SK-N-SH treated with all-trans-retinoic acid at 6 μM for 48 hours (cell line): ENCODE measurements around the gene ANKRD55.

Experiments used
- BACH2 ChIP-seq: fragments of 250-450 bp; sonication (Bioruptor Pico); IDR thresholded peaks from 2 replicates; pipeline ENCODE4 v1.9.0; 2021; ENCODE audit warnings: mild to moderate bottlenecking, borderline replicate concordance
- CSRNP3 ChIP-seq: fragments of 250-450 bp; sonication (Bioruptor Pico); IDR thresholded peaks from 2 replicates; pipeline ENCODE4 v1.5.1; 2021; ENCODE audit warnings: mild to moderate bottlenecking, moderate library complexity
- ESRRG ChIP-seq: fragments of 250-450 bp; sonication (Bioruptor Pico); IDR thresholded peaks from 2 replicates; pipeline ENCODE4 v1.6.1; 2021; ENCODE audit warnings: mild to moderate bottlenecking
- GLIS3 ChIP-seq: fragments of 250-450 bp; sonication (Bioruptor Pico); IDR thresholded peaks from 2 replicates; pipeline ENCODE4 v1.5.0; 2020; ENCODE audit warnings: mild to moderate bottlenecking, moderate library complexity
- OSR1 ChIP-seq: fragments of 250-450 bp; sonication (Bioruptor Pico); IDR thresholded peaks from 2 replicates; pipeline ENCODE4 v1.8.0; 2022; ENCODE audit warnings: moderate library complexity, mild to moderate bottlenecking, inconsistent platforms
- PATZ1 ChIP-seq: fragments of 250-450 bp; sonication (Bioruptor Pico); IDR thresholded peaks from 2 replicates; pipeline ENCODE4 v1.8.0; 2020; ENCODE audit warnings: mild to moderate bottlenecking, moderate library complexity, borderline replicate concordance
- POU6F1 ChIP-seq: fragments of 250-450 bp; sonication (Bioruptor Pico); IDR thresholded peaks from 2 replicates; pipeline ENCODE4 v1.8.0; 2021; ENCODE audit warnings: low read depth, mild to moderate bottlenecking, moderate library complexity, borderline replicate concordance
- ZFP3 ChIP-seq: fragments of 250-450 bp; sonication (Bioruptor Pico); IDR thresholded peaks from 2 replicates; pipeline ENCODE4 v1.5.0; 2020; ENCODE audit warnings: mild to moderate bottlenecking, moderate library complexity
- ZNF565 ChIP-seq: fragments of 450-650 bp; formaldehyde crosslinking; conservative IDR thresholded peaks from 2 replicates; pipeline ENCODE4 v1.5.0; 2020; ENCODE audit warnings: low read depth, mild to moderate bottlenecking, moderate library complexity
- ZNF8 ChIP-seq: fragments of 450-650 bp; formaldehyde crosslinking; IDR thresholded peaks from 2 replicates; pipeline ENCODE4 v1.5.0; 2020; ENCODE audit warnings: mild to moderate bottlenecking, moderate library complexity

- no peak for TF ChIP-seq ESRRG (CRISPR knock-in tag)
- no peak for TF ChIP-seq ZNF565 (CRISPR knock-in tag)
- TF ChIP-seq GLIS3 (CRISPR knock-in tag) = no peak
- TF ChIP-seq PATZ1 = no peak
- no peak for TF ChIP-seq BACH2 (CRISPR knock-in tag)
- TF ChIP-seq CSRNP3 (CRISPR knock-in tag) = no peak
- TF ChIP-seq ZFP3 (CRISPR knock-in tag) = no peak
- no peak for TF ChIP-seq ZNF8
- TF ChIP-seq POU6F1 (CRISPR knock-in tag) = no peak
- no peak for TF ChIP-seq OSR1 (CRISPR knock-in tag)
These were observed 4.0 kb downstream of the ANKRD55 start for GRCh38 chr5:56229111-56229510.
